Stomach (tissue), 9 donors: Measurements from ENCODE around the gene ATP8A1. TPM values are rescaled to one million over a fixed set of nuclear protein-coding genes. Genes with fewer than 3 reads are reported as not detected.

ENCODE experiments used
- DNase-seq, 2 donors: peaks; one replicate each; pipeline versions ENCODE4 v3.0.0 to v3.0.0-alpha.2; 2013 to 2019
- H3K27ac ChIP-seq, 5 donors: fragments of 200-600 bp in 4 of 5; sonication (generic) in 4 of 5; one replicate each; pipeline ENCODE4 v1.5.1; 2013 to 2019; ENCODE audit warnings: mild to moderate bottlenecking in 1 of 5, moderate library complexity in 1 of 5
- H3K27me3 ChIP-seq, 3 donors: fragments of 200-600 bp; sonication (generic); one replicate each; pipeline ENCODE4 v1.5.1; 2017 to 2019; ENCODE audit warnings: mixed run types in 1 of 3
- H3K36me3 ChIP-seq, 4 donors: fragments of 200-600 bp; sonication (generic); 1 replicate in 3 of 4; 2 replicates in 1 of 4; pipeline ENCODE4 v1.5.1; 2016 to 2019
- H3K4me1 ChIP-seq, 4 donors: fragments of 200-600 bp; sonication (generic); one replicate each; pipeline ENCODE4 v1.5.1; 2016 to 2019
- H3K4me3 ChIP-seq, 4 donors: fragments of 200-600 bp; sonication (generic) in 3 of 4; one replicate each; pipeline ENCODE4 v1.5.1; 2016 to 2019; ENCODE audit warnings: mild to moderate bottlenecking in 1 of 4
- H3K9me3 ChIP-seq, 4 donors: fragments of 200-600 bp; sonication (generic); one replicate each; pipeline ENCODE4 v1.5.1; 2016 to 2019
- CTCF ChIP-seq, 7 experiments: fragments of 450-650 bp in 4 of 7; fragments of 200-600 bp in 3 of 7; sonication (generic) in 3 of 7; IDR thresholded peaks; one replicate each; pipeline ENCODE4 v1.5.1; 2016 to 2019; ENCODE audit warnings: antibody characterized with exemption in 7 of 7, control low read depth in 2 of 7, mild to moderate bottlenecking in 1 of 7
- EP300 ChIP-seq: sonication (generic); formaldehyde crosslinking; IDR thresholded peaks from one replicate; pipeline ENCODE4 v1.6.1; 2017; ENCODE audit warnings: antibody characterized with exemption
- POLR2A ChIP-seq, 4 donors: fragments of 450-650 bp; IDR thresholded peaks; one replicate each; pipeline ENCODE4 v1.6.1; 2016; ENCODE audit warnings: antibody characterized with exemption in 4 of 4, control low read depth in 2 of 4, mild to moderate bottlenecking in 1 of 4, moderate library complexity in 1 of 4
- POLR2AphosphoS5 ChIP-seq, 3 donors: sonication (generic); formaldehyde crosslinking; IDR thresholded peaks; one replicate each; pipeline ENCODE4 v1.6.1; 2016; ENCODE audit warnings: antibody characterized with exemption in 3 of 3
- WGBS, 5 donors: extraction: QIAGEN DNeasy Blood & Tissue Kit in 3 of 5; methylation state at CpG; one replicate each; pipeline versions ENCODE4 v1.1.5 to v1.1.7; 2013 to 2018; 5-methylcytosine and 5-hydroxymethylcytosine counted together
- intact Hi-C: fragments of 100-400 bp; cut with DNase I; formaldehyde crosslinking; loops from one replicate; pipeline ENCODE4 v1.15.1; 2023; ENCODE audit warnings: low total_unique reads
- polyA plus RNA-seq, 3 donors: library from polyadenylated mRNA; stranded (reverse); fragments of 200-250 nt; gene quantifications; one replicate each; pipeline ENCODE4 v1.2.3, GENCODE V29; 2013
- total RNA-seq, 5 donors: library from RNA; depleted of rRNA; stranded (reverse); fragments of >200 nt; gene quantifications; one replicate each; pipeline versions ENCODE4 v1.1.0 to v1.2.3, GENCODE V29; 2014 to 2016
- donor health status: healthy with polysubstance abuse.
- donor health status: Bipolar disorder and iron deficiency.
- donor health status: healthy.

ATP8A1 gene
- total and polyA plus RNA-seq, 8 donors: 2.6 to 104 (median 33.2) TPM

GRCh38 chr4:42396752-42397634 lies 259.9 kb downstream of the ATP8A1 start, which contains the start of gene SHISA3:
Gene SHISA3, plus strand, starts transcription at chr4:42397488. Its CDS starts 569 bp downstream, at chr4:42398057.
- H3K4me1 ChIP-seq: peaks cover 29 to 33% (median 31%) of the 10 kb centered on the region in 4 donors
- DNase-seq: peak in 1 of 2 donors; percentile 67
- no peaks in the 10 kb centered on the region for H3K9me3 ChIP-seq
- TF ChIP-seq EP300: no peak
- no peak for TF ChIP-seq POLR2A (IDR thresholded peaks at IDR 0.05)
- TF ChIP-seq CTCF (IDR thresholded peaks at IDR 0.05): no peak
- no peak for TF ChIP-seq POLR2AphosphoS5 (IDR thresholded peaks at IDR 0.05)
- peak within 1 kb of the TSS; percentile 49 to 68 (median 55) for H3K4me3 ChIP-seq
- H3K36me3 ChIP-seq: no peaks in the 10 kb centered on the region
- intact Hi-C loops: no loop called here
- H3K27ac ChIP-seq: peak within 1 kb of the TSS in 3 of 5 donors; percentile 8 to 49 (median 20)
- peaks cover 0 to 81% (median 44%) of the 10 kb centered on the region in 3 donors for H3K27me3 ChIP-seq
- 3 to 9% (median 4%) methylated on average over 37 to 61 of the region's 61 CpGs for WGBS, 5 donors

GRCh38 chr4:42396361-42396751 lies 260.5 kb downstream of the ATP8A1 start:
- TF ChIP-seq POLR2AphosphoS5 (IDR thresholded peaks at IDR 0.05): no peak
- no peak for TF ChIP-seq CTCF (IDR thresholded peaks at IDR 0.05)
- TF ChIP-seq EP300: no peak
- TF ChIP-seq POLR2A (IDR thresholded peaks at IDR 0.05): no peak
- DNase-seq: peak in 1 of 2 donors; percentile 39
- intact Hi-C loops: no loop called here

GRCh38 chr4:42395595-42395994 lies 261.3 kb downstream of the ATP8A1 start:
- no peaks in the 10 kb centered on the region for H3K9me3 ChIP-seq
- no peak overlapping the region for H3K4me3 ChIP-seq
- intact Hi-C loops: no loop called here
- peaks cover 29 to 33% (median 31%) of the 10 kb centered on the region in 4 donors for H3K4me1 ChIP-seq
- TF ChIP-seq POLR2AphosphoS5 (IDR thresholded peaks at IDR 0.05) (no peak), POLR2A (IDR thresholded peaks at IDR 0.05) (no peak), EP300 (no peak), CTCF (IDR thresholded peaks at IDR 0.05) (no peak)
- DNase-seq: no peak
- 93 to 100% (median 95%) methylated on average over 1 of the region's 1 CpG for WGBS, 5 donors
- peaks cover 0 to 67% (median 37%) of the 10 kb centered on the region in 3 donors for H3K27me3 ChIP-seq
- no peak overlapping the region for H3K27ac ChIP-seq
- no peaks in the 10 kb centered on the region for H3K36me3 ChIP-seq

More at GRCh38 chr4:42396361-42396751, 260.5 kb downstream of the ATP8A1 start:
- Histone ChIP-seq H3K36me3 (no peaks in the 10 kb centered on the region), H3K4me1 (peaks cover 29 to 33% (median 31%) of the 10 kb centered on the region in 4 donors), H3K27ac (no peak overlapping the region), H3K4me3 (peak overlapping the region; percentile 49 to 68 (median 55)), H3K27me3 (peaks cover 0 to 75% (median 43%) of the 10 kb centered on the region in 3 donors), H3K9me3 (no peaks in the 10 kb centered on the region)
- WGBS, 5 donors: 20 to 35% (median 33%) methylated on average over 17 of the region's 17 CpGs

DNA sequence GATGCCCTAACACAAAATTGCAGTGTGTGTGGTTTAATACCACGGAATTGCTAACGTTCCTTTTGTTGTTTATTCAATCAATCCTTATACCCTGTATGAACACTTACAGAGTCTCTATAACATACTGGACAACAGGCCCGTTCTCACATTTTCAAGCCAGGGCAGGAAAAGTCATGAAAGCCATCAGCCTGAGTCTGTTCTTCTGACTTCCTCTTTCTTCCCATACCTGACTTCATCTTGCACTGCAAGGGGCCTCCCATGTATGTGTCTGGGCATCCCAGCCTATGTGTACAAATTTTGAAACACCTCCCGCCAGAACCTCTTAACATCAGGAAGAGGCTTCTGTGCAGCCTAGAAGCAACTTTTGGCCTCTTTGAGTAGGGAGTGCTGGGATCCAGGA lies 264.5 kb downstream of the ATP8A1 start:
- 81 to 92% (median 88%) methylated on average over 4 of the region's 4 CpGs for WGBS, 5 donors
- intact Hi-C loops: no loop called here
- TF ChIP-seq POLR2A (IDR thresholded peaks at IDR 0.05) (no peak), EP300 (no peak), CTCF (IDR thresholded peaks at IDR 0.05) (no peak), POLR2AphosphoS5 (IDR thresholded peaks at IDR 0.05) (no peak)
- no peak overlapping the region for H3K4me3 ChIP-seq
- no peak for DNase-seq
- no peaks in the 10 kb centered on the region for H3K36me3 ChIP-seq
- H3K4me1 ChIP-seq: peaks cover 11 to 12% (median 12%) of the 10 kb centered on the region in 4 donors
- peaks cover 0 to 36% (median 12%) of the 10 kb centered on the region in 3 donors for H3K27me3 ChIP-seq
- H3K27ac ChIP-seq: no peak overlapping the region
- no peaks in the 10 kb centered on the region for H3K9me3 ChIP-seq
